IPS-20b (cell line): ENCODE measurements around the gene SPATA46.
"Not testable (repeated sequence)": the region's sequence is repeated elsewhere in the genome, so short reads cannot be mapped to it uniquely, and the experiment has no call there.

Source experiments
- H3K27ac ChIP-seq: one replicate; pipeline ENCODE4 v1.5.1; 2013; ENCODE audit warnings: low read length
- H3K27me3 ChIP-seq: 2 replicates; pipeline ENCODE4 v1.6.1; 2013; ENCODE audit warnings: mild to moderate bottlenecking, low read length, inconsistent platforms; ENCODE audit not compliant: insufficient read depth
- H3K36me3 ChIP-seq: 2 replicates; pipeline ENCODE4 v1.6.1; 2013; ENCODE audit warnings: low read depth, mild to moderate bottlenecking, inconsistent platforms, low read length, moderate library complexity; ENCODE audit not compliant: insufficient read depth
- H3K4me1 ChIP-seq: 2 replicates; pipeline ENCODE4 v1.6.1; 2013; ENCODE audit warnings: mild to moderate bottlenecking, control low read depth, inconsistent platforms, low read length, moderate library complexity; ENCODE audit not compliant: insufficient read depth
- H3K4me3 ChIP-seq: 2 replicates; pipeline ENCODE4 v1.5.1; 2013; ENCODE audit warnings: mild to moderate bottlenecking, low read length, inconsistent platforms
- H3K9ac ChIP-seq: 2 replicates; pipeline ENCODE4 v1.6.1; 2013; ENCODE audit warnings: low read depth, mild to moderate bottlenecking, inconsistent platforms, low read length, moderate library complexity
- H3K9me3 ChIP-seq: 2 replicates; pipeline ENCODE4 v1.6.1; 2013; ENCODE audit warnings: mild to moderate bottlenecking, low read depth, low read length, inconsistent platforms; ENCODE audit not compliant: insufficient read depth

SPATA46 gene

GRCh38 chr1:162376691-162377090 is at the start of gene SPATA46:
Gene SPATA46, minus strand, starts transcription at chr1:162376854. Its CDS starts 64 bp downstream, at chr1:162376790.
- Histone ChIP-seq H3K36me3 (no peaks in the 10 kb centered on the region), H3K9me3 (no peaks in the 10 kb centered on the region), H3K27ac (no peak within 1 kb of the TSS), H3K4me3 (no peak within 1 kb of the TSS), H3K27me3 (no peaks in the 10 kb centered on the region), H3K4me1 (no peaks in the 10 kb centered on the region), H3K9ac (no peak within 1 kb of the TSS)

- no peaks in the 10 kb centered on the region for H3K9me3 ChIP-seq
- H3K4me1 ChIP-seq = no peaks in the 10 kb centered on the region
- H3K27ac ChIP-seq = no peak overlapping the region
- H3K36me3 ChIP-seq = no peaks in the 10 kb centered on the region
- no peaks in the 10 kb centered on the region for H3K27me3 ChIP-seq
- H3K4me3 ChIP-seq = no peak overlapping the region
- no peak overlapping the region for H3K9ac ChIP-seq
These were observed 46.2 kb upstream of the SPATA46 start for GRCh38 chr1:162422662-162423375.

GRCh38 chr1:162421258-162422164 is 44.9 kb upstream of the SPATA46 start:
- H3K4me1 ChIP-seq = no peaks in the 10 kb centered on the region
- H3K27me3 ChIP-seq = no peaks in the 10 kb centered on the region
- H3K9me3 ChIP-seq = no peaks in the 10 kb centered on the region
- H3K4me3 ChIP-seq = no peak overlapping the region
- no peak overlapping the region for H3K27ac ChIP-seq
- H3K9ac ChIP-seq = no peak overlapping the region
- no peaks in the 10 kb centered on the region for H3K36me3 ChIP-seq

- no peak overlapping the region for H3K27ac ChIP-seq
- H3K9me3 ChIP-seq = peaks cover 1% of the 10 kb centered on the region; the same call in 1 of the 2 replicates
These were observed 43.5 kb upstream of the SPATA46 start for GRCh38 chr1:162420120-162420519.

GRCh38 chr1:162419450-162419931 is 42.8 kb upstream of the SPATA46 start:
- not testable (repeated sequence) for H3K27me3 ChIP-seq, H3K4me3 ChIP-seq, H3K27ac ChIP-seq, H3K9ac ChIP-seq, H3K36me3 ChIP-seq, H3K9me3 ChIP-seq, H3K4me1 ChIP-seq

More at GRCh38 chr1:162420120-162420519, 43.5 kb upstream of the SPATA46 start:
- H3K9ac ChIP-seq = no peak overlapping the region
- no peaks in the 10 kb centered on the region for H3K27me3 ChIP-seq
- H3K4me3 ChIP-seq = no peak overlapping the region
- H3K36me3 ChIP-seq = no peaks in the 10 kb centered on the region
- no peaks in the 10 kb centered on the region for H3K4me1 ChIP-seq

- not testable (repeated sequence) for H3K27me3 ChIP-seq, H3K4me3 ChIP-seq, H3K36me3 ChIP-seq, H3K4me1 ChIP-seq, H3K9ac ChIP-seq, H3K27ac ChIP-seq, H3K9me3 ChIP-seq
These were observed 41.9 kb upstream of the SPATA46 start for GRCh38 chr1:162418584-162418983.

GRCh38 chr1:162417650-162418049 is 41.0 kb upstream of the SPATA46 start:
- Histone ChIP-seq H3K4me3 (no peak overlapping the region), H3K9me3 (peaks cover 5% of the 10 kb centered on the region; the same call in 1 of the 2 replicates), H3K27me3 (no peaks in the 10 kb centered on the region), H3K27ac (no peak overlapping the region), H3K36me3 (no peaks in the 10 kb centered on the region), H3K9ac (no peak overlapping the region), H3K4me1 (no peaks in the 10 kb centered on the region)

GRCh38 chr1:162416909-162417308 is 40.3 kb upstream of the SPATA46 start:
- H3K4me1 ChIP-seq = no peaks in the 10 kb centered on the region
- H3K27me3 ChIP-seq = no peaks in the 10 kb centered on the region
- no peak overlapping the region for H3K9ac ChIP-seq
- peaks cover 5% of the 10 kb centered on the region; the same call in 1 of the 2 replicates for H3K9me3 ChIP-seq
- no peak overlapping the region for H3K4me3 ChIP-seq
- H3K36me3 ChIP-seq = no peaks in the 10 kb centered on the region
- H3K27ac ChIP-seq = no peak overlapping the region

- Histone ChIP-seq H3K9ac (no peak overlapping the region), H3K4me3 (no peak overlapping the region), H3K4me1 (no peaks in the 10 kb centered on the region)
These were observed 39.6 kb upstream of the SPATA46 start for GRCh38 chr1:162416215-162416614.

GRCh38 chr1:162412002-162412401 is 35.3 kb upstream of the SPATA46 start, which contains the start of gene SH2D1B:
Gene SH2D1B, minus strand, starts transcription at chr1:162412136. Its CDS starts 120 bp downstream, at chr1:162412016.
- H3K9me3 ChIP-seq = peaks cover 5% of the 10 kb centered on the region; the same call in 1 of the 2 replicates
- no peaks in the 10 kb centered on the region for H3K27me3 ChIP-seq
- no peak within 1 kb of the TSS for H3K9ac ChIP-seq
- no peaks in the 10 kb centered on the region for H3K4me1 ChIP-seq
- no peak within 1 kb of the TSS for H3K27ac ChIP-seq
- H3K4me3 ChIP-seq = no peak within 1 kb of the TSS
- H3K36me3 ChIP-seq = no peaks in the 10 kb centered on the region

More at GRCh38 chr1:162416215-162416614, 39.6 kb upstream of the SPATA46 start:
- no peaks in the 10 kb centered on the region for H3K36me3 ChIP-seq
- H3K27ac ChIP-seq = no peak overlapping the region
- H3K9me3 ChIP-seq = peaks cover 5% of the 10 kb centered on the region; the same call in 1 of the 2 replicates
- H3K27me3 ChIP-seq = no peaks in the 10 kb centered on the region

- H3K4me3 ChIP-seq = no peak overlapping the region
- H3K4me1 ChIP-seq = no peaks in the 10 kb centered on the region
- H3K9me3 ChIP-seq = no peaks in the 10 kb centered on the region
- H3K27me3 ChIP-seq = no peaks in the 10 kb centered on the region
- no peaks in the 10 kb centered on the region for H3K36me3 ChIP-seq
- no peak overlapping the region for H3K27ac ChIP-seq
- H3K9ac ChIP-seq = no peak overlapping the region
These were observed 30.9 kb upstream of the SPATA46 start for GRCh38 chr1:162407539-162407938.
